Measurements from ENCODE around the gene ANKFN1. TPM values are rescaled to one million over a fixed set of nuclear protein-coding genes. Genes with fewer than 3 reads are reported as not detected.

ANKFN1 gene
- total and polyA plus RNA-seq, 8 donors: 0.13 to 1.8 (median 0.66) TPM

- DNase-seq: no peak
- Histone ChIP-seq H3K4me1 (peaks cover 7 to 19% of the 10 kb centered on the region in 2 donors), H3K27ac (no peak overlapping the region), H3K27me3 (no peaks in the 10 kb centered on the region), H3K36me3 (no peaks in the 10 kb centered on the region), H3K4me3 (no peak overlapping the region), H3K9me3 (no peaks in the 10 kb centered on the region)
- intact Hi-C loops (cut with DNase I): no loop called here
- TF ChIP-seq, protein P1, sequence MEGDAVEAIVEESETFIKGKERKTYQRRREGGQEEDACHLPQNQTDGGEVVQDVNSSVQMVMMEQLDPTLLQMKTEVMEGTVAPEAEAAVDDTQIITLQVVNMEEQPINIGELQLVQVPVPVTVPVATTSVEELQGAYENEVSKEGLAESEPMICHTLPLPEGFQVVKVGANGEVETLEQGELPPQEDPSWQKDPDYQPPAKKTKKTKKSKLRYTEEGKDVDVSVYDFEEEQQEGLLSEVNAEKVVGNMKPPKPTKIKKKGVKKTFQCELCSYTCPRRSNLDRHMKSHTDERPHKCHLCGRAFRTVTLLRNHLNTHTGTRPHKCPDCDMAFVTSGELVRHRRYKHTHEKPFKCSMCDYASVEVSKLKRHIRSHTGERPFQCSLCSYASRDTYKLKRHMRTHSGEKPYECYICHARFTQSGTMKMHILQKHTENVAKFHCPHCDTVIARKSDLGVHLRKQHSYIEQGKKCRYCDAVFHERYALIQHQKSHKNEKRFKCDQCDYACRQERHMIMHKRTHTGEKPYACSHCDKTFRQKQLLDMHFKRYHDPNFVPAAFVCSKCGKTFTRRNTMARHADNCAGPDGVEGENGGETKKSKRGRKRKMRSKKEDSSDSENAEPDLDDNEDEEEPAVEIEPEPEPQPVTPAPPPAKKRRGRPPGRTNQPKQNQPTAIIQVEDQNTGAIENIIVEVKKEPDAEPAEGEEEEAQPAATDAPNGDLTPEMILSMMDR (IDR thresholded peaks at IDR 0.05): no peak
- no peak for ATAC-seq
Measured at GRCh38 chr17:56292578-56292977, 139.3 kb downstream of the ANKFN1 start.

- ATAC-seq: no peak
- no peak overlapping the region for H3K4me3 ChIP-seq
- H3K27ac ChIP-seq: no peak overlapping the region
- H3K4me1 ChIP-seq: peaks cover 0 to 7% of the 10 kb centered on the region in 2 donors
- H3K27me3 ChIP-seq: no peaks in the 10 kb centered on the region
- no peak for DNase-seq
- TF ChIP-seq, protein P1 (IDR thresholded peaks at IDR 0.05): no peak
- H3K36me3 ChIP-seq: no peaks in the 10 kb centered on the region
- H3K9me3 ChIP-seq: no peaks in the 10 kb centered on the region
- intact Hi-C loops (cut with DNase I): no loop called here
Measured at GRCh38 chr17:56297184-56297583, 143.9 kb downstream of the ANKFN1 start.

GRCh38 chr17:56298846-56299245, 145.6 kb downstream of the ANKFN1 start:
- intact Hi-C loops (cut with DNase I): no loop called here
- H3K36me3 ChIP-seq: no peaks in the 10 kb centered on the region
- H3K27me3 ChIP-seq: no peaks in the 10 kb centered on the region
- H3K27ac ChIP-seq: no peak overlapping the region
- no peak for DNase-seq
- H3K4me3 ChIP-seq: no peak overlapping the region
- H3K9me3 ChIP-seq: no peaks in the 10 kb centered on the region
- TF ChIP-seq, protein P1 (IDR thresholded peaks at IDR 0.05): no peak
- H3K4me1 ChIP-seq: peaks cover 0 to 7% of the 10 kb centered on the region in 2 donors
- ATAC-seq: no peak

GRCh38 chr17:56300144-56300543, 146.9 kb downstream of the ANKFN1 start:
- no peak overlapping the region for H3K27ac ChIP-seq
- H3K36me3 ChIP-seq: no peaks in the 10 kb centered on the region
- DNase-seq (no peak), ATAC-seq (no peak)
- H3K9me3 ChIP-seq: no peaks in the 10 kb centered on the region
- no peak overlapping the region for H3K4me3 ChIP-seq
- intact Hi-C loops (cut with DNase I): no loop called here
- TF ChIP-seq, protein P1 (IDR thresholded peaks at IDR 0.05): no peak
- peaks cover 0 to 7% of the 10 kb centered on the region in 2 donors for H3K4me1 ChIP-seq
- H3K27me3 ChIP-seq: no peaks in the 10 kb centered on the region

GRCh38 chr17:56305007-56305406, 151.7 kb downstream of the ANKFN1 start:
- ATAC-seq: no peak
- intact Hi-C loops (cut with DNase I): no loop called here
- TF ChIP-seq, protein P1 (IDR thresholded peaks at IDR 0.05): no peak

More at GRCh38 chr17:56305007-56305406, 151.7 kb downstream of the ANKFN1 start:
- no peak overlapping the region for H3K27ac ChIP-seq
- DNase-seq: no peak
- no peaks in the 10 kb centered on the region for H3K4me1 ChIP-seq
- H3K36me3 ChIP-seq: no peaks in the 10 kb centered on the region
- no peak overlapping the region for H3K4me3 ChIP-seq
- H3K27me3 ChIP-seq: no peaks in the 10 kb centered on the region
- no peaks in the 10 kb centered on the region for H3K9me3 ChIP-seq
